NCI-H2196 treated with DMSO at 0.1 percent for 48 hours (cell line): ENCODE results near the gene PPFIA4.

Source experiments
- DNase-seq: peaks from one replicate; lab custom pipeline; 2025; ENCODE audit not compliant: unreplicated experiment; lab: John Stamatoyannopoulos, UW

PPFIA4 gene

GRCh38 chr1:203098445-203098844, 72.2 kb downstream of the PPFIA4 start:
- no peak for DNase-seq

GRCh38 chr1:203098914-203099520, 72.7 kb downstream of the PPFIA4 start:
- DNase-seq: no peak

- DNase-seq: no peak
Observed at GRCh38 chr1:203099805-203100515, 73.7 kb downstream of the PPFIA4 start.

GRCh38 chr1:203100516-203100869, 74.2 kb downstream of the PPFIA4 start:
- no peak for DNase-seq

GRCh38 chr1:203101813-203102634, 75.7 kb downstream of the PPFIA4 start:
- no peak for DNase-seq

- DNase-seq: no peak
Observed at GRCh38 chr1:203103216-203103615, 76.9 kb downstream of the PPFIA4 start.

- DNase-seq: no peak
Observed at GRCh38 chr1:203103829-203104495, 77.7 kb downstream of the PPFIA4 start.

GRCh38 chr1:203104789-203105390, 78.6 kb downstream of the PPFIA4 start:
- DNase-seq: no peak

GRCh38 chr1:203112475-203112874, 86.2 kb downstream of the PPFIA4 start:
- no peak for DNase-seq

- DNase-seq: no peak
Observed at GRCh38 chr1:203113308-203113707, 87.0 kb downstream of the PPFIA4 start.

- DNase-seq: no peak
Observed at GRCh38 chr1:203114202-203114601, 87.9 kb downstream of the PPFIA4 start.

GRCh38 chr1:203116091-203116820, 90.0 kb downstream of the PPFIA4 start:
- no peak for DNase-seq

- no peak for DNase-seq
Observed at GRCh38 chr1:203117611-203118575, 91.6 kb downstream of the PPFIA4 start.

- no peak for DNase-seq
Observed at GRCh38 chr1:203120325-203121153, 94.2 kb downstream of the PPFIA4 start.

GRCh38 chr1:203121186-203122015, 95.1 kb downstream of the PPFIA4 start:
- DNase-seq: no peak

- DNase-seq: no peak
Observed at GRCh38 chr1:203122159-203122558, 95.9 kb downstream of the PPFIA4 start.

- DNase-seq: no peak
Observed at GRCh38 chr1:203124011-203124410, 97.7 kb downstream of the PPFIA4 start.
